H9 (cell line): ENCODE measurements around the gene KCNJ10. TPM values are rescaled to one million over a fixed set of nuclear protein-coding genes. Genes with fewer than 3 reads are reported as not detected.
A peak's percentile ranks its signal among the peaks of the same experiment; 100 is the strongest.

Experiments used
- DNase-seq: peaks from one replicate; pipeline ENCODE4 v3.0.0-alpha.2; 2017
- H2AFZ ChIP-seq: one replicate; pipeline ENCODE4 v1.6.1; 2013; ENCODE audit warnings: mild to moderate bottlenecking, low read length, control low read depth, moderate library complexity
- H2AK5ac ChIP-seq: 2 replicates; pipeline ENCODE4 v1.6.1; 2013; ENCODE audit warnings: low read length, control low read depth, mixed read lengths; ENCODE audit not compliant: insufficient read length
- H2BK120ac ChIP-seq: one replicate; pipeline ENCODE4 v1.6.1; 2013; ENCODE audit warnings: low read depth, mild to moderate bottlenecking, low read length, control low read depth, inconsistent platforms; ENCODE audit not compliant: poor library complexity, severe bottlenecking
- H2BK12ac ChIP-seq: 2 replicates; pipeline ENCODE4 v1.6.1; 2013; ENCODE audit warnings: low read length, control low read depth, mixed read lengths, low read depth; ENCODE audit not compliant: insufficient read length
- H2BK15ac ChIP-seq: 2 replicates; pipeline ENCODE4 v1.6.1; 2013; ENCODE audit warnings: low read depth, low read length, control low read depth
- H2BK20ac ChIP-seq: one replicate; pipeline ENCODE4 v1.6.1; 2013; ENCODE audit warnings: low read depth, mild to moderate bottlenecking, low read length, control low read depth, inconsistent platforms; ENCODE audit not compliant: poor library complexity, severe bottlenecking
- H2BK5ac ChIP-seq: 2 replicates; pipeline ENCODE4 v1.6.1; 2013; ENCODE audit warnings: low read length, control low read depth, mixed read lengths; ENCODE audit not compliant: insufficient read length
- H3K14ac ChIP-seq: 2 replicates; pipeline ENCODE4 v1.6.1; 2013; ENCODE audit warnings: low read length, control low read depth; ENCODE audit not compliant: insufficient read depth
- H3K18ac ChIP-seq: 2 replicates; pipeline ENCODE4 v1.6.1; 2013; ENCODE audit warnings: low read depth, mild to moderate bottlenecking, mixed read lengths, low read length, control low read depth; ENCODE audit not compliant: insufficient read length
- H3K23ac ChIP-seq: 2 replicates; pipeline ENCODE4 v1.6.1; 2013; ENCODE audit warnings: low read length, control low read depth, mixed read lengths, low read depth; ENCODE audit not compliant: insufficient read length
- H3K23me2 ChIP-seq: 2 replicates; pipeline ENCODE4 v1.6.1; 2013; ENCODE audit warnings: low read depth, mild to moderate bottlenecking, mixed read lengths, low read length, control low read depth; ENCODE audit not compliant: insufficient read length, poor library complexity, severe bottlenecking
- H3K27ac ChIP-seq: 2 replicates; pipeline ENCODE4 v1.5.1; 2013; ENCODE audit warnings: low read length, control low read depth, mixed read lengths, low read depth; ENCODE audit not compliant: insufficient read length
- H3K27me3 ChIP-seq: 2 replicates; pipeline ENCODE4 v1.6.1; 2013; ENCODE audit warnings: low read length, control low read depth, inconsistent platforms; ENCODE audit not compliant: insufficient read depth
- H3K4ac ChIP-seq: 2 replicates; pipeline ENCODE4 v1.6.1; 2013; ENCODE audit warnings: low read depth, mild to moderate bottlenecking, control low read depth, inconsistent platforms, low read length, moderate library complexity
- H3K4me1 ChIP-seq: 2 replicates; pipeline ENCODE4 v1.6.1; 2013; ENCODE audit warnings: low read length, control low read depth, inconsistent platforms; ENCODE audit not compliant: insufficient read depth
- H3K4me2 ChIP-seq: 2 replicates; pipeline ENCODE4 v1.6.1; 2013; ENCODE audit warnings: low read length, control low read depth, mixed read lengths; ENCODE audit not compliant: insufficient read length, insufficient read depth
- H3K56ac ChIP-seq: 2 replicates; pipeline ENCODE4 v1.6.1; 2013; ENCODE audit warnings: low read depth, mild to moderate bottlenecking, mixed read lengths, low read length, control low read depth; ENCODE audit not compliant: insufficient read length
- H3K79me1 ChIP-seq: 2 replicates; pipeline ENCODE4 v1.6.1; 2013; ENCODE audit warnings: low read depth, mild to moderate bottlenecking, moderate library complexity, low read length, control low read depth, inconsistent platforms; ENCODE audit not compliant: insufficient read depth, poor library complexity, severe bottlenecking
- H3K79me2 ChIP-seq: 2 replicates; pipeline ENCODE4 v1.6.1; 2013; ENCODE audit warnings: low read length, control low read depth, inconsistent platforms; ENCODE audit not compliant: insufficient read depth
- H3K9ac ChIP-seq: 2 replicates; pipeline ENCODE4 v1.6.1; 2013; ENCODE audit warnings: low read length, control low read depth, mixed read lengths; ENCODE audit not compliant: insufficient read length; ENCODE audit errors: extremely low read depth
- H3K9me3 ChIP-seq: one replicate; pipeline ENCODE4 v1.6.1; 2013; ENCODE audit warnings: low read depth, low read length, inconsistent platforms; ENCODE audit not compliant: control insufficient read depth
- H3T11ph ChIP-seq: one replicate; pipeline ENCODE4 v1.6.1; 2013; ENCODE audit warnings: mild to moderate bottlenecking, low read length, control low read depth, inconsistent platforms
- H4K20me1 ChIP-seq: one replicate; pipeline ENCODE4 v1.6.1; 2013; ENCODE audit not compliant: control insufficient read depth, insufficient read length, insufficient read depth
- H4K5ac ChIP-seq: 2 replicates; pipeline ENCODE4 v1.6.1; 2013; ENCODE audit warnings: low read depth, mild to moderate bottlenecking, mixed read lengths, low read length, control low read depth; ENCODE audit not compliant: insufficient read length
- H4K8ac ChIP-seq: replicated peaks from 2 replicates; pipeline ENCODE4 v1.6.1; 2013; ENCODE audit warnings: low read length, control low read depth, mixed read lengths, low read depth; ENCODE audit not compliant: insufficient read length
- H4K91ac ChIP-seq: 2 replicates; pipeline ENCODE4 v1.6.1; 2013; ENCODE audit warnings: low read depth, mild to moderate bottlenecking, moderate library complexity, mixed read lengths, low read length, control low read depth; ENCODE audit not compliant: insufficient read length
- H3K27ac Mint-ChIP-seq, 3 experiments: 2 replicates in 2 of 3; 3 replicates in 1 of 3; pipeline ENCODE4 v1.8.0; 2020 to 2021; ENCODE audit warnings: mixed read lengths in 3 of 3, mild to moderate bottlenecking in 1 of 3, moderate library complexity in 1 of 3
- H3K27me3 Mint-ChIP-seq: 2 replicates; pipeline ENCODE4 v1.8.0; 2021; ENCODE audit warnings: low read depth, mild to moderate bottlenecking, moderate library complexity, mixed read lengths
- H3K36me3 Mint-ChIP-seq, 3 experiments: 2 replicates in 2 of 3; 3 replicates in 1 of 3; pipeline ENCODE4 v1.8.0; 2020 to 2021; ENCODE audit warnings: low read depth in 3 of 3, mixed read lengths in 3 of 3; ENCODE audit not compliant: insufficient read depth in 1 of 3
- H3K4me1 Mint-ChIP-seq, 2 experiments: 2 replicates each; pipeline ENCODE4 v1.8.0; 2020; ENCODE audit warnings: mixed read lengths in 2 of 2
- H3K4me3 Mint-ChIP-seq, 2 experiments: 2 replicates in 1 of 2; 3 replicates in 1 of 2; pipeline ENCODE4 v1.8.0; 2020 to 2021; ENCODE audit warnings: mild to moderate bottlenecking in 2 of 2, mixed read lengths in 2 of 2, moderate library complexity in 1 of 2
- H3K9me3 Mint-ChIP-seq, 2 experiments: 2 replicates in 1 of 2; 3 replicates in 1 of 2; pipeline ENCODE4 v1.8.0; 2020; ENCODE audit warnings: mild to moderate bottlenecking in 2 of 2, mixed read lengths in 2 of 2, moderate library complexity in 1 of 2
- CTCF ChIP-seq: fragments of 200-600 bp; sonication (generic); conservative IDR thresholded peaks from 3 replicates; pipeline ENCODE4 v1.8.0; 2021; ENCODE audit warnings: antibody characterized with exemption, mild to moderate bottlenecking
- WGBS: extraction: QIAGEN DNeasy Blood & Tissue Kit; methylation state at CpG from one replicate; pipeline ENCODE4 v1.1.7; 2013; ENCODE audit warnings: missing lambda C conversion rate, low lambda C conversion rate, mixed read lengths; ENCODE audit not compliant: insufficient read length; ENCODE audit errors: extremely low coverage; 5-methylcytosine and 5-hydroxymethylcytosine counted together
- total RNA-seq: library from RNA; stranded (reverse); gene quantifications from 2 replicates; pipeline ENCODE4 v1.2.1, GENCODE V29; 2021

KCNJ10 gene
- total RNA-seq, 1 experiment from 2014 or later: 0.44 TPM

- Histone ChIP-seq H3K23me2 (no peaks in the 10 kb centered on the region), H3K79me2 (no peaks in the 10 kb centered on the region), H3K9ac (no peak overlapping the region), H2BK5ac (no peak overlapping the region), H3K14ac (no peak overlapping the region), H2BK12ac (no peak overlapping the region), H2AFZ (peak overlapping the region; percentile 1), H3K23ac (no peak overlapping the region), H3K79me1 (no peaks in the 10 kb centered on the region), H2BK20ac (no peak overlapping the region), H3T11ph (no peak overlapping the region), H3K27me3 (no peaks in the 10 kb centered on the region), H3K9me3 (no peaks in the 10 kb centered on the region), H2AK5ac (no peak overlapping the region), H3K18ac (peak overlapping the region; percentile 49), H2BK15ac (no peak overlapping the region), H3K4me1 (peaks cover 8% of the 10 kb centered on the region; the same call in 1 of the 2 replicates), H4K91ac (no peak overlapping the region), H4K20me1 (no peaks in the 10 kb centered on the region), H2BK120ac (peak overlapping the region; percentile 39), H3K4ac (peak overlapping the region; percentile 57; the same call in 1 of the 2 replicates), H4K5ac (peak overlapping the region; percentile 10), H3K27ac (no peak overlapping the region), H4K8ac (no peak overlapping the region), H3K56ac (no peak overlapping the region), H3K4me2 (no peak overlapping the region)
- WGBS: no CpG with 5 or more reads among the region's 6 CpGs
- no peaks in the 10 kb centered on the region; a peak in 1 of 7 replicates for H3K36me3 Mint-ChIP-seq
- peak overlapping the region in 1 of 2 experiments; percentile 52; a peak in 2 of 5 replicates for H3K4me3 Mint-ChIP-seq
- H3K27me3 Mint-ChIP-seq: peaks cover 5% of the 10 kb centered on the region
- H3K4me1 Mint-ChIP-seq: peaks cover 47 to 59% of the 10 kb centered on the region in 2 experiments
- peak; percentile 75 for TF ChIP-seq CTCF
- DNase-seq: no peak
- H3K27ac Mint-ChIP-seq: peak overlapping the region; percentile 71 to 94 (median 87)
- no peaks in the 10 kb centered on the region; a peak in 1 of 5 replicates for H3K9me3 Mint-ChIP-seq
Measured at GRCh38 chr1:160108888-160109662, 39.1 kb upstream of the KCNJ10 start.
